GM12864 (cell line): Measurements from ENCODE around the gene HTRA1.

Experiments
- DNase-seq: peaks from one replicate; pipeline ENCODE4 v3.0.0-alpha.2; 2011; ENCODE audit warnings: low read depth
- H3K4me3 ChIP-seq: 2 replicates; pipeline ENCODE4 v1.5.1; 2011; ENCODE audit warnings: mild to moderate bottlenecking, low read depth, low read length, control low read depth
- CTCF ChIP-seq: IDR thresholded peaks from 2 replicates; pipeline ENCODE4 v1.5.1; 2011; ENCODE audit warnings: low read depth, mild to moderate bottlenecking, moderate library complexity, low read length, control low read depth, inconsistent platforms; ENCODE audit errors: missing control alignments

Gene HTRA1

GRCh38 chr10:122454071-122454470 lies 7.3 kb upstream of the HTRA1 start:
- no peak for DNase-seq
- no peak overlapping the region for H3K4me3 ChIP-seq
- no peak for TF ChIP-seq CTCF

- TF ChIP-seq CTCF = no peak
- DNase-seq = no peak
Measured at GRCh38 chr10:122454603-122455080, 6.7 kb upstream of the HTRA1 start, which contains the start of gene ARMS2. Gene ARMS2 (plus strand): TSS chr10:122454653. CDS start chr10:122454728, 75 bp downstream.

GRCh38 chr10:122455376-122456079 lies 5.8 kb upstream of the HTRA1 start:
- TF ChIP-seq CTCF = no peak

More at GRCh38 chr10:122454603-122455080, 6.7 kb upstream of the HTRA1 start, which contains the start of gene ARMS2:
- no peak within 1 kb of the TSS for H3K4me3 ChIP-seq

GRCh38 chr10:122457934-122458333 lies 3.4 kb upstream of the HTRA1 start:
- TF ChIP-seq CTCF = no peak
- no peak for DNase-seq
- H3K4me3 ChIP-seq = no peak overlapping the region

More at GRCh38 chr10:122455376-122456079, 5.8 kb upstream of the HTRA1 start:
- no peak overlapping the region for H3K4me3 ChIP-seq
- DNase-seq = no peak

GRCh38 chr10:122458693-122459092 lies 2.7 kb upstream of the HTRA1 start:
- no peak for DNase-seq
- no peak for TF ChIP-seq CTCF

GRCh38 chr10:122459561-122460273 lies 1.6 kb upstream of the HTRA1 start:
- no peak for TF ChIP-seq CTCF
- DNase-seq = no peak
- no peak overlapping the region for H3K4me3 ChIP-seq

More at GRCh38 chr10:122458693-122459092, 2.7 kb upstream of the HTRA1 start:
- H3K4me3 ChIP-seq = no peak overlapping the region
